Ascending aorta (tissue), 2 donors: ENCODE results near the gene ATP8A2. TPM values are rescaled to one million over a fixed set of nuclear protein-coding genes. Genes with fewer than 3 reads are reported as not detected.
"Not testable (repeated sequence)": the region's sequence is repeated elsewhere in the genome, so short reads cannot be mapped to it uniquely, and the experiment has no call there.

ENCODE experiments used
- DNase-seq, 2 donors: peaks; one replicate each; pipeline ENCODE4 v3.0.0-alpha.2; 2019; ENCODE audit warnings: low spot score in 2 of 2
- H3K27ac ChIP-seq, 2 donors: fragments of 200-600 bp; sonication (generic); one replicate each; pipeline ENCODE4 v1.5.1; 2016 to 2017; ENCODE audit warnings: mild to moderate bottlenecking in 1 of 2
- H3K27me3 ChIP-seq: fragments of 200-600 bp; sonication (generic); one replicate; pipeline ENCODE4 v1.5.1; 2017
- H3K36me3 ChIP-seq, 2 donors: fragments of 200-600 bp; sonication (generic); one replicate each; pipeline ENCODE4 v1.5.1; 2016
- H3K4me1 ChIP-seq, 2 donors: fragments of 200-600 bp; sonication (generic); one replicate each; pipeline ENCODE4 v1.5.1; 2016 to 2017; ENCODE audit warnings: mild to moderate bottlenecking in 1 of 2
- H3K4me3 ChIP-seq, 2 donors: fragments of 200-600 bp; sonication (generic); one replicate each; pipeline ENCODE4 v1.5.1; 2016 to 2017; ENCODE audit warnings: mild to moderate bottlenecking in 1 of 2
- H3K9me3 ChIP-seq, 2 donors: fragments of 200-600 bp; sonication (generic); one replicate each; pipeline ENCODE4 v1.5.1; 2016
- CTCF ChIP-seq, 3 experiments: fragments of 200-600 bp in 2 of 3; fragments of 450-650 bp in 1 of 3; sonication (generic) in 2 of 3; IDR thresholded peaks; one replicate each; pipeline ENCODE4 v1.5.1; 2016 to 2019; ENCODE audit warnings: antibody characterized with exemption in 3 of 3, mild to moderate bottlenecking in 1 of 3, moderate library complexity in 1 of 3
- intact Hi-C: fragments of 100-400 bp; cut with DNase I; formaldehyde crosslinking; loops from one replicate; pipeline ENCODE4 v1.15.1; 2023
- total RNA-seq: library from RNA; depleted of rRNA; stranded (reverse); fragments of >200 nt; gene quantifications from one replicate; pipeline ENCODE4 v1.1.0, GENCODE V29; 2016

ATP8A2 gene
- total RNA-seq, 1 donor from 2014 or later: under 0.01 TPM

DNA sequence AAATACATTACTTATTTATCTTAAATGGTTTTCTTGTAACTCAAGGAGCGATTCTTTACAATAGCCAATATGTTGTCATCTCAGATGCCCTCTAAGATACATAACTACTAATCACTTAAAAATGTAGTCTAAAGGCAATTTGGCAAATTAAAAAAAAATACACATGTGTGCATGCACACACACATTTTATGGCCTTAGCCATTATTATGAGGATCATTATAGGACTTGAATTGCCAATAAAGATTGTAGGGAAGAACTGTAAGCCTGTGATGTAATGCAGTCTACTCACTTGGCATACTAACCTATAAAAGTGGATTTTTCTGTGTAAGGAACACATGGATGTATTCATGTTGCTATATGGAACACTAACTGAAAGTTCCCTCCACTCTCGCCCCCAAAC, 405.7 kb downstream of the ATP8A2 start:
- Histone ChIP-seq H3K27ac (no peak overlapping the region), H3K36me3 (no peaks in the 10 kb centered on the region), H3K4me3 (no peak overlapping the region), H3K9me3 (no peaks in the 10 kb centered on the region), H3K4me1 (no peaks in the 10 kb centered on the region), H3K27me3 (no peaks in the 10 kb centered on the region)
- intact Hi-C loops: no loop called here
- TF ChIP-seq CTCF (IDR thresholded peaks at IDR 0.05): no peak
- no peak for DNase-seq

GRCh38 chr13:25778365-25778764, 406.6 kb downstream of the ATP8A2 start:
- intact Hi-C loops: no loop called here

DNA sequence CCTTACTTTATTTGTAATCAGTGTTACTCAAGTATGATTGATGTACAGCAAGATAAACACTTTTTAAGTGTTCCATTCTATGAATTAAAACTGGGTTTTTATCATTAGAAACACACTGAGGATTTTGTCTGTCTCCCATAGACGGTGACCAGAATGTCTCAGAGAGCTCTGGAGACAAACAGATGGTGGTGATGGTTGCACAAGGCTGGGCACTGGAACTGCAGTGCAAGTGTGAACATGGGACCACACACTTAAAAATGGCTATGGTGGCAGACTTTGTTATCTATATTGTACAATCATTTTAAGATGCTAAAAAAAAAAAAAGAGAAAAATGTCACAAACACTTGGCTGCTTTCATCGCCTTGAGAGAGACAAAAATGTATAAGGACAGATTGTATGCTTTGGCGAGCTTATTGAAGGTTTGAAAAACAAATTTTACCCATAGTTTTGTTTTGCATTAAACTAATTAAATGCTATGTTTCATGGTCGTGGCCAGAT, 407.1 kb downstream of the ATP8A2 start:
- H3K27ac ChIP-seq: no peak overlapping the region
- H3K27me3 ChIP-seq: no peaks in the 10 kb centered on the region
- no peaks in the 10 kb centered on the region for H3K4me1 ChIP-seq
- no peaks in the 10 kb centered on the region for H3K36me3 ChIP-seq
- no peak overlapping the region for H3K4me3 ChIP-seq
- DNase-seq: no peak
- intact Hi-C loops: no loop called here
- no peaks in the 10 kb centered on the region for H3K9me3 ChIP-seq
- no peak for TF ChIP-seq CTCF (IDR thresholded peaks at IDR 0.05)

More at GRCh38 chr13:25778365-25778764, 406.6 kb downstream of the ATP8A2 start:
- DNase-seq: no peak
- Histone ChIP-seq H3K36me3 (no peaks in the 10 kb centered on the region), H3K4me3 (no peak overlapping the region), H3K27me3 (no peaks in the 10 kb centered on the region), H3K27ac (no peak overlapping the region), H3K4me1 (no peaks in the 10 kb centered on the region), H3K9me3 (no peaks in the 10 kb centered on the region)
- no peak for TF ChIP-seq CTCF (IDR thresholded peaks at IDR 0.05)

GRCh38 chr13:25783076-25783475, 411.3 kb downstream of the ATP8A2 start:
- H3K4me3 ChIP-seq: no peak overlapping the region
- H3K4me1 ChIP-seq: no peaks in the 10 kb centered on the region
- no peak for TF ChIP-seq CTCF (IDR thresholded peaks at IDR 0.05)
- no peak for DNase-seq
- no peaks in the 10 kb centered on the region for H3K9me3 ChIP-seq
- intact Hi-C loops: no loop called here
- H3K36me3 ChIP-seq: no peaks in the 10 kb centered on the region
- H3K27ac ChIP-seq: no peak overlapping the region
- no peaks in the 10 kb centered on the region for H3K27me3 ChIP-seq

DNA sequence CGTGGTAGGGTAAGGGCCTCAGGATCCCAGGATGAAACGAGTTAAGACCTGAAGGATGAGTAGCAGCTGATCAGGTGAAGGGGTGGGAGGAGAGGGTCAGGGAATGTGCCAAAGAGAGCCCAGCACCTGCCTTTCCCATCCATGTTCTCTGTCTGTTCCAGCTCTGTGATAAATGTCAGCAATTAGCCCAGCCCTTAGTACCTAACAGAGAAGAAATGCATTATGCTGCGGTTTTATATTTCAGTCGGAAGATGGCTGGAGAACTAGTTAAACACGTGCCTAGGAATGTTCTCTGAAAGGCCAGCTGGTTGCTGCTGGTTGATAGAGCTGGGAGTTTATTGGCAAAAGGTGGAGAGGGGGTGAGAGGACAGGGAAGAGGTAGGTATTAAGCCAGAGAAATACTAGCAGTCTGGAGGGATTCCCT, 411.8 kb downstream of the ATP8A2 start:
- DNase-seq: no peak
- no peaks in the 10 kb centered on the region for H3K27me3 ChIP-seq
- no peak for TF ChIP-seq CTCF (IDR thresholded peaks at IDR 0.05)
- H3K4me3 ChIP-seq: no peak overlapping the region
- intact Hi-C loops: no loop called here
- no peaks in the 10 kb centered on the region for H3K36me3 ChIP-seq
- no peaks in the 10 kb centered on the region for H3K9me3 ChIP-seq
- H3K4me1 ChIP-seq: no peaks in the 10 kb centered on the region
- no peak overlapping the region for H3K27ac ChIP-seq

- intact Hi-C loops: no loop called here
- no peak for DNase-seq
- no peak for TF ChIP-seq CTCF (IDR thresholded peaks at IDR 0.05)
- Histone ChIP-seq H3K4me1 (no peaks in the 10 kb centered on the region), H3K4me3 (no peak overlapping the region), H3K9me3 (no peaks in the 10 kb centered on the region), H3K27ac (no peak overlapping the region), H3K36me3 (no peaks in the 10 kb centered on the region), H3K27me3 (no peaks in the 10 kb centered on the region)
These were observed 412.3 kb downstream of the ATP8A2 start for GRCh38 chr13:25784119-25784518.

- DNase-seq, H3K27ac ChIP-seq, intact Hi-C loops, H3K4me3 ChIP-seq, H3K36me3 ChIP-seq, H3K4me1 ChIP-seq, H3K9me3 ChIP-seq, H3K27me3 ChIP-seq: not testable (repeated sequence)
These were observed 418.4 kb downstream of the ATP8A2 start for GRCh38 chr13:25790137-25790536.
